ENCODE measurements around the gene TRUB2. TPM values are rescaled to one million over a fixed set of nuclear protein-coding genes. Genes with fewer than 3 reads are reported as not detected.
A peak's percentile ranks its signal among the peaks of the same experiment; 100 is the strongest.

Gene TRUB2
- total and polyA plus RNA-seq, 2 of the 13 experiments (the other 11 are each of a cell fraction or from before 2014, with no cell fraction given), result 22.3 to 41.2 TPM

GRCh38 chr9:128322404-128323211, at the start of gene TRUB2, which contains the start of gene COQ4 (continued):
- TF ChIP-seq TFDP1 (CRISPR knock-in tag; IDR thresholded peaks at IDR 0.05; ENCODE audit: borderline replicate concordance) (peak; percentile 40; the same call in 1 of the 2 replicates), ZNF784 (CRISPR knock-in tag; IDR thresholded peaks at IDR 0.05; ENCODE audit: borderline replicate concordance) (no peak; the same call in 1 of the 2 replicates), THAP7 (CRISPR knock-in tag; IDR thresholded peaks at IDR 0.05) (no peak), ZNF225 (CRISPR knock-in tag; IDR thresholded peaks at IDR 0.05) (no peak), PRMT3 (CRISPR knock-in tag; IDR thresholded peaks at IDR 0.05; ENCODE audit: borderline replicate concordance, low read depth) (no peak), ELF4 (CRISPR knock-in tag; IDR thresholded peaks at IDR 0.05; ENCODE audit: borderline replicate concordance) (no peak), ZNF772 (CRISPR knock-in tag; IDR thresholded peaks at IDR 0.05) (peak; percentile 87; the same call in 1 of the 2 replicates), ZNF703 (CRISPR knock-in tag; IDR thresholded peaks at IDR 0.05; ENCODE audit: borderline replicate concordance) (no peak), POGK (CRISPR knock-in tag; conservative IDR thresholded peaks at IDR 0.05) (0 out of 2 replicates have a peak, but pooled peaks have one; percentile 15), TCF12 (IDR thresholded peaks at IDR 0.05) (no peak), TCF12 (CRISPR knock-in tag; IDR thresholded peaks at IDR 0.05) (peak; percentile 30; the same call in 1 of the 2 replicates), TERF1 (CRISPR knock-in tag; IDR thresholded peaks at IDR 0.05) (no peak), PAWR (CRISPR knock-in tag; IDR thresholded peaks at IDR 0.05; ENCODE audit: borderline replicate concordance) (no peak), RXRA (CRISPR knock-in tag; IDR thresholded peaks at IDR 0.05) (peak; percentile 60), CREB1 (IDR thresholded peaks at IDR 0.05) (peak; percentile 64), CREB1 (CRISPR knock-in tag; IDR thresholded peaks at IDR 0.05) (peak; percentile 86), SP2 (CRISPR knock-in tag; IDR thresholded peaks at IDR 0.05) (peak; percentile 66), ZNF44 (CRISPR knock-in tag; IDR thresholded peaks at IDR 0.05) (0 out of 2 replicates have a peak, but pooled peaks have one; percentile 92), FOXM1 (CRISPR knock-in tag; IDR thresholded peaks at IDR 0.05) (no peak), SOX13 (IDR thresholded peaks at IDR 0.05) (0 out of 2 replicates have a peak, but pooled peaks have one; percentile 4), SOX13 (CRISPR knock-in tag; conservative IDR thresholded peaks at IDR 0.05 in 1 of 2, IDR thresholded peaks at IDR 0.05 in 1 of 2) (no peak)
